ENCODE data around the gene NENF.

Gene NENF

DNA sequence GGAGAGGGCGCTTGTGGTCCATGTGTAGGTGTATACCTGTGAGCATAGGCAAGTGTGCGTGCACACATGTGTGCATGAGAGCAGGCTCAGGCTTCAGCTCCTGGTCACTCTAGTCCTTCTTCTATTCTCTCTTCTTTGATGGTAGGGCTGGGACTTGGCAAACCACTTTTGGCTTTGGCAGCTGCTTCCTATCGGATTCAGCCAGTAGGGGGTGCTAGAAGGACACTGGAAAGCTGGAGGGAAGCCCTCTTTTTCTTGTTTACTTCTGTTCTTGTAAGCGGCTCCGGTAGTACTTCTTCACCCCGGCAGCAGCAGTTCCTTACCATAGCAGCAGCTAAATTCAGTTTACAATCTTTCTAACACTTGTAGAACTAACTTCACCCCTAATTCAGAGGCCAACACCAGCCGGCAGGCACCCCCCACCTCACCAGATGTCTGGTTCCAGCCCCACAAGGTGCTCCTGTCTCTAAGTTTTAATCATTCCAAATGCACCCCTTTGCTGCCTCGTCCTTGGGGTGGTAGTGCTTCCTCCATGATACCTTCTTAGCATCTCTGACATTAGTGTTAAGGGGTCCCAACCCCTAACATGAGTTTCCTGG lies 25.1 kb downstream of the NENF start:
- TF ChIP-seq, protein P1, sequence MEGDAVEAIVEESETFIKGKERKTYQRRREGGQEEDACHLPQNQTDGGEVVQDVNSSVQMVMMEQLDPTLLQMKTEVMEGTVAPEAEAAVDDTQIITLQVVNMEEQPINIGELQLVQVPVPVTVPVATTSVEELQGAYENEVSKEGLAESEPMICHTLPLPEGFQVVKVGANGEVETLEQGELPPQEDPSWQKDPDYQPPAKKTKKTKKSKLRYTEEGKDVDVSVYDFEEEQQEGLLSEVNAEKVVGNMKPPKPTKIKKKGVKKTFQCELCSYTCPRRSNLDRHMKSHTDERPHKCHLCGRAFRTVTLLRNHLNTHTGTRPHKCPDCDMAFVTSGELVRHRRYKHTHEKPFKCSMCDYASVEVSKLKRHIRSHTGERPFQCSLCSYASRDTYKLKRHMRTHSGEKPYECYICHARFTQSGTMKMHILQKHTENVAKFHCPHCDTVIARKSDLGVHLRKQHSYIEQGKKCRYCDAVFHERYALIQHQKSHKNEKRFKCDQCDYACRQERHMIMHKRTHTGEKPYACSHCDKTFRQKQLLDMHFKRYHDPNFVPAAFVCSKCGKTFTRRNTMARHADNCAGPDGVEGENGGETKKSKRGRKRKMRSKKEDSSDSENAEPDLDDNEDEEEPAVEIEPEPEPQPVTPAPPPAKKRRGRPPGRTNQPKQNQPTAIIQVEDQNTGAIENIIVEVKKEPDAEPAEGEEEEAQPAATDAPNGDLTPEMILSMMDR (IDR thresholded peaks at IDR 0.05): peak; percentile 56; the same call in 1 of the 2 replicates

DNA sequence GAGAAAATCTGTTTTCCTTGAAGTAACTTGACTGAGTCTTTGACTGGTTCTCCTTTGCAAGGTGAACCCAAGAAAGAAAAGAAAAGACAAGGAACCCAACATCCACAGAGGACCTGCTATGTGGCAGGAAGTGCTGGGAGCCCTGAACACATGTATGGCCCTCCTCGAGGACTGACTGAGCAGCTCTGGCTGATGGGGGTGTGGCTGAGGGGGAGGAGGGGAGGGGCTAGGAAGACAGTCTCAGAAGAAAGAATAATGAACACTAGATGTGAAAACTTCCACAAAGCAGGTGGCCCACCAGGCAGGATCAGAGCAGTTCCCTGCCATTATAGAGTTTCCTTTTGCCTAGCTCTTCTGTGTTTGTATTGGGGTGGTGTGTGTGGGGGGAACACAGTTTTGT lies 26.1 kb downstream of the NENF start:
- TF ChIP-seq, protein P1 (IDR thresholded peaks at IDR 0.05): no peak

DNA sequence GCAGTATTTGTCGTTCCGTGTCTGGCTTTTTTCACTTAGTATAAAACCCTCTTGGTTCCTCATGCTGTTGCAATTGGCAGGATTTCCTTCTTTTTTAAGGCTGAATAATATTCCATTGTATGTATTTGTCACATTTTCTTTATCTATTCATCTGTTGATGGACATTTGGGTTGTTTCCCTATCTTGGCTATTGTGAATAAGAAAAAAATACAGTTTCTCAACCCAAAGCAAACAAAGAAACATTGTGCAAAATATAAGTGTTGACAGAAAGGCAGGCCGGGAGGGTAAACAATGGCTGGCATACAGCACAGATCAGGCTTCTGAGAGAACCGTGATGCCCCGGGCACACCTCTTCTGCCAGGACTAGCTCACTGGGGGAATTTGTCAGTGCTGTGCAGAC lies 26.9 kb downstream of the NENF start:
- TF ChIP-seq, protein P1 (IDR thresholded peaks at IDR 0.05): no peak

DNA sequence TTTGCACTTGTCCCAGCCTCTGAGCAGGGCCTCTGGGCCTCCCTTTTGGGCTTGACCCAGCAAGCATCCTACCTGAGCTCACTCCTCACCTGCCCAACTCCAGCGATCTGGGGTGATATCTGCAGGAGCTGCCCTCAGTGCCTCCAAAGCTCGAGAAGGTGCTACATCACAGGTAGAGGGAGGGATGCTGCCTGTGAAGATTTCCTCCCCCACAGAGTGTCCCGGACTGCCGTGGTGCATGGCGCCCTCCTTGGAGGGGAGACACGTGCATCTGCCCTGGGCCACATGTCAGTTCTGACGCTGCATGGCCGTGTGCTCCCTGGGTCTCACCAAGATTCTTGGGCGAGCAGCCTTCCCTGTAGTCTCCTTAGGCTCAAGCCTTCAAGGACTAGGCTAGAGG lies 27.7 kb downstream of the NENF start:
- TF ChIP-seq, protein P1 (IDR thresholded peaks at IDR 0.05): no peak

DNA sequence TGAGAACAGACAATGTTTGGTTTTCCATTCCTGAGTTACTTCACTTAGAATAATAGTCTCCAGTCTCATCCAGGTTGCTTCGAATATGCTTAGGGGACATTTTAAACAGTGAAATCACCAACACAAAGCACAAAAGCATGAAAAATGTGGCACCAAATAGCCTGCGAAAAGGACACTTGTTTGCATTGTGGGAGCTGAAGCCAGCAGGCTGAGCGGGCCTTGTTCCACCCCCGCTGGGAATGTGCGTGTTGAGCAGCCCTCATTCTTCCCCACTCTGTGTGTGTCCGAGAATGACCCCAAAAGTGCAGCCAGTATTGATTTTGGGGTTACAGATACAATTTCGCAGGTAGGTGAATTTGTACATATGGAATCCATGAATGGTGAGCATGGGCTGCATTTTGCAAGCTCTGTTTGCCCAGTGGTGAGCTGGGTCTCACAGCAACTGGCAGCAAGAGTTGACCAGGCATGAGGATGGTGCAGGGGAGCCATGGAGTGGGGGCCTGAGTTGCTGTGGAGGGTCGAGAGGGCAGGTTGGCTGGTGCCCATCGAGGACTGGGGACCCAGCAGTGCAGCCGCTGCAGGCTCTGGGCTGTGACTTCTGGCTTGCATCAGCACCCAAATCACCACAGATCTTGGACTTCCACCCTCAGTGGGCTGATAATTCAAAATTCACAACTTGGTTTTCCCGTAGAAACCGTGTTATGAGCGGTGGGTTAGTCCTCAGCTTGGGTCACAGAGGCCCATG lies 29.4 kb downstream of the NENF start:
- TF ChIP-seq, protein P1 (IDR thresholded peaks at IDR 0.05): no peak

DNA sequence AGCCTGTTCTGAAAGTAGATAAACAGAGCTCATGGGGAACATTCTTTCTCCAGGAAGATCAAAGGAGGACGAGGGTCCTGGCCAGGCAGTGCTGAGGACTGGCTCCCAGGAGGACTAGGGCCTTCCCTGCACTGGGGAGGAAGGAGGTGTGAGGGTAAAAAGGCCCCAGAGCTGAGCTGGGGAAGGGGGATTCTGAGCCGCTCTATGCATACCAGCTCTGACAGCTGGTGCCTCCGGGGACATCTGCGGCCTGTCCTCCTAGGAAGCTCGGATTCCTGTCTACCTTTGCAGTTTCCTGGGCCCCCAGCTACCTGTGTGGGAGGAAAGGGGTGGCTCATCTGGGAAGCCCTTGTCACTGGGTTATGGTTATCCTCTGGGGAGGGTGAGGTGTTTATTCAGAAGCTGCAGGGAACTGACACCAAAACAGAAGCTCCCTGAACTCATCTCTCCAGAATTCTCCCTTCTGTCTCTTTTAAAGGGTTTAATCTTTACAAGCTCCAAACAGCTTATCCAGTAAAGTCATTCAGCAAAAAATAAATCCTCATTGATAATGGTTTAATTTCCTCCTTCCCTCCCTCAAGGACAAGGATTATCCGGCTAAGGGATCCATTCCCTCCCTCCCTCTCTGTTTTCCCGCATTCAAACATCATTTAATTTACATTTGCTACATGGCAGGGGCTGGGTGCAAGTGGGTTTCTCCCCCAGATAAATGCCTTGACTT lies 31.0 kb downstream of the NENF start:
- TF ChIP-seq, protein P1 (IDR thresholded peaks at IDR 0.05): no peak

DNA sequence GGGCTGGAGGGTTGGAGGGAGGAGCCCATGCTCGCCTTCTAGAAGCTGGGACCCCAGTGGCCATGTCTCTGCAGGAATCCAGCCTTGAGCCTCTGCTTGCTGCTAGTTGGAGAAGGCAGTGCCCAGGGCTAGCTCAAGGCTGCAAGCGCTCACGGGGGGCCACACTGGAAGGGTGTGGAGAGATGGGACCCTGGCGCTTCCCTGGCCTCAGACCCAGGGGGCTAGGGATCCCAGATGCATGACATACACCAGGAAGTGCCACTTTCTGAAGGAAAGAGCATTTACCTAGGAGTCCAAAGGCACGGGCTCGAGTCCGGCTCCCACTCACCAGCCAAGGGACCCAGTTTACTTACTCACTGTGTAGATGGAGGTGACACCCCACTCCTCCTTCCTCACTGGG lies 32.6 kb downstream of the NENF start:
- TF ChIP-seq, protein P1 (IDR thresholded peaks at IDR 0.05): no peak
